T-helper 2 cell treated with Interferon-gamma antibody and Interleukin-4, amounts not matched to agents 5 μg/mL and 100 μg/mL, for 36 hours (primary cell): ENCODE measurements around the gene RAX.

Experiments used
- DNase-seq: peaks from one replicate; pipeline ENCODE4 v3.0.0; 2021; ENCODE audit warnings: low spot score
- H3K27ac Mint-ChIP-seq: one replicate; pipeline ENCODE4 v1.8.0; 2021; ENCODE audit warnings: mild to moderate bottlenecking, mixed read lengths
- H3K27me3 Mint-ChIP-seq: one replicate; pipeline ENCODE4 v1.8.0; 2021; ENCODE audit warnings: low read depth, mixed read lengths
- H3K36me3 Mint-ChIP-seq: one replicate; pipeline ENCODE4 v1.8.0; 2021; ENCODE audit warnings: low read depth, mixed read lengths
- H3K4me1 Mint-ChIP-seq: one replicate; pipeline ENCODE4 v1.8.0; 2021; ENCODE audit warnings: low read depth, mixed read lengths
- H3K4me3 Mint-ChIP-seq: one replicate; pipeline ENCODE4 v1.8.0; 2022; ENCODE audit warnings: mild to moderate bottlenecking, moderate library complexity, mixed read lengths
- H3K9me3 Mint-ChIP-seq: one replicate; pipeline ENCODE4 v1.8.0; 2021; ENCODE audit warnings: mixed read lengths

The RAX gene

DNA sequence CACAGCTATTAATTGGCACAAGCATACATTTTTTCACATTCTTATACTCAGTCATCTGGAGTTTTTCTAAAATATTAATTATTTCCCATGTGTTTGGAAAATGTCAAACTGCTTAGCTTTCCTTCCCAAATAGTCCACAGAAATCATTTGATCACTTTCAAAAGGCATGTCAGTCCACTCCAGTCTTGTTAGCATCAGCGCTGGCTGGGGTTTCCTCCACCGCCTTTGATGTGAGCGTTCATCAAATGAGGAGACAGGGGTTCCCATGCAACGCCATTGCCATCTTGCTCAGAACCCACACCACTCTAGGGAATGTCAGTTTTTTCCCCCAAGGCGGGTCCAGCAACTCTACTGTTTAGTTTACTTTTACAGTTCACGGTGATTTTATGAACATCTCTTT lies 13.1 kb upstream of the RAX start:
- no peak overlapping the region for H3K4me3 Mint-ChIP-seq

DNA sequence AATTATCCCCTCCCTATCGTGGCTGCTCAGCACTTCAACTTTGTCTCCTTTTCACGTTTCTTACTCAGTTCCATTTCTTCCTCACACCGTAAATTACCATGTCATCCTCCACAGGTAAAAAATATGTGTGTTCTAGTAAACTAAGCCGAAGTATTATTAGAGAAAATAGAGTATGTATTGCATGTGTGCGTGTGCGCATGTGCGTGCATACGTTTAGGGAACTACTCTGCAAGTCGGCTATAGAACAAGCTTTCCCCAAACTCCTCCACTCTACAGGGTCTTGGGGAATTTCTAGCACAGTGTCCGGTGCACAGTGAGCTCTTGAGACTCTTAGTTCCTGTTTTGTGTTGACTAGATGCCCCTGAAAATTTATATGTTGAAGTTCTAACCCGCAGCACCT lies 9.1 kb upstream of the RAX start:
- Mint-ChIP-seq H3K4me3 (no peak overlapping the region), H3K9me3 (no peaks in the 10 kb centered on the region), H3K27me3 (peaks cover 73% of the 10 kb centered on the region), H3K36me3 (no peaks in the 10 kb centered on the region), H3K27ac (no peak overlapping the region), H3K4me1 (no peaks in the 10 kb centered on the region)
- no peak for DNase-seq

More for the DNA sequence above, 13.1 kb upstream of the RAX start:
- Mint-ChIP-seq H3K27ac (no peak overlapping the region), H3K9me3 (no peaks in the 10 kb centered on the region), H3K36me3 (no peaks in the 10 kb centered on the region), H3K27me3 (peaks cover 58% of the 10 kb centered on the region), H3K4me1 (peaks cover 1% of the 10 kb centered on the region)
- no peak for DNase-seq

DNA sequence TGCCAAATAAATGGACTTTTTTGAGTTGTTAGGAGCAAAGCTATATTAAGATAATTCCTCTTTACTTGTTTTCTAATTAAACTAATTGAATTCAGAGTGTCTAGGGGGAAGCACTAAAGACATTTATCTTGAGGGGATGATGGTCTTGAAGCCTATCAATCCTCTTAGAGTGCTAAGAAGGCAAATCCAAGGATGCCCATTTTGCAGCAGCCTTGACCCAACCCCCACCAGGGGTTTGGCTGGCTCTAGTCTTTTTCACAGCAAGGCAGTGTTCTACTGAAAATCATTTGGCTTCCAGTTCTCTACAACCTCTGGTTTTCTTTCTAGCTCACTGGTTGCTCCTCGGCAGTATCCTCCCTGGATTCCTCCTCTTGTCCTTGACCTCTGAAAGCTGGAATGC lies 6.5 kb upstream of the RAX start:
- Mint-ChIP-seq H3K36me3 (no peaks in the 10 kb centered on the region), H3K27ac (no peak overlapping the region), H3K4me1 (no peaks in the 10 kb centered on the region), H3K9me3 (no peaks in the 10 kb centered on the region), H3K4me3 (no peak overlapping the region), H3K27me3 (peaks cover 77% of the 10 kb centered on the region)
- DNase-seq = no peak

DNA sequence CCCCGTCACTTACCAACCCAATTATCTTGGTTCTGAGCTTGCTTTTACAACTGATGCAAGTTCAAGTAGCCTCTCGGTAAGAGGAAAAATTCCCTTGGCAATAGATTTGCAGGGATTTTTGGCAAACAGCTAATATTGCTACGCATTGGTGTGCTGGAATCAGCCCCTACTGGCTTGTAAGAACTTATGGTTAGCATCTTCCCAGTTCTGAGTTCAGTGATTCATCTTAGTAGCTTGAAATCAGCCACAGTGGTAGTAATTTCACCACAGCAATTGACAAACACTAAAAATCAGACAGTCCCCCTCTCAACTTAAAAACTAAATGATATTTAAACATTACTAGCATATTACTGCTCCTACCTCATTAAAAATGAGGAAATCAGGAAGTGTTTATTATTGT lies 5.9 kb upstream of the RAX start:
- Mint-ChIP-seq H3K27ac (no peak overlapping the region), H3K27me3 (peaks cover 78% of the 10 kb centered on the region)

DNA sequence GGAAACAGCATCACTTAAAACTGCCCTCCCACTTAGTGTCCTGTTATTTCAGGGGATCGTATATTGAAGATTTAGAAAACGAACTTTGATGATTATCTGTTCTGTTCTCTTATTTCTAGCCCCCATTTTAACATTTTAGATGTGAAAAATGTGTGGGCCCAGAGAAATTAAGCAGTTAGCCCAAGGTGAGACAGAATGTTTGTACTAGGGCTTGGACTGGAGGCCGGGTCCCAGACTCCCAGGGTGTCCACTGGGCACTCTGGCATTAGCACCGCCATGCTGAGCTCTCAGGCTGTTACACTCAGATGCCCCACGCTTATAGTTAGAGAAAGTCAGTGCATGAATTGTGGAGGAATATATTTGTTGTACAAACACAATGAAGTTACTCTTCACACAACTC lies 5.5 kb upstream of the RAX start:
- Mint-ChIP-seq H3K4me3 (no peak overlapping the region), H3K4me1 (no peaks in the 10 kb centered on the region), H3K9me3 (no peaks in the 10 kb centered on the region), H3K36me3 (peaks cover 2% of the 10 kb centered on the region), H3K27ac (no peak overlapping the region), H3K27me3 (peaks cover 80% of the 10 kb centered on the region)
- DNase-seq = no peak

More for the DNA sequence above, 5.9 kb upstream of the RAX start:
- H3K4me3 Mint-ChIP-seq = no peak overlapping the region
- DNase-seq = no peak
- no peaks in the 10 kb centered on the region for H3K4me1 Mint-ChIP-seq
- H3K36me3 Mint-ChIP-seq = peaks cover 2% of the 10 kb centered on the region
- H3K9me3 Mint-ChIP-seq = no peaks in the 10 kb centered on the region

DNA sequence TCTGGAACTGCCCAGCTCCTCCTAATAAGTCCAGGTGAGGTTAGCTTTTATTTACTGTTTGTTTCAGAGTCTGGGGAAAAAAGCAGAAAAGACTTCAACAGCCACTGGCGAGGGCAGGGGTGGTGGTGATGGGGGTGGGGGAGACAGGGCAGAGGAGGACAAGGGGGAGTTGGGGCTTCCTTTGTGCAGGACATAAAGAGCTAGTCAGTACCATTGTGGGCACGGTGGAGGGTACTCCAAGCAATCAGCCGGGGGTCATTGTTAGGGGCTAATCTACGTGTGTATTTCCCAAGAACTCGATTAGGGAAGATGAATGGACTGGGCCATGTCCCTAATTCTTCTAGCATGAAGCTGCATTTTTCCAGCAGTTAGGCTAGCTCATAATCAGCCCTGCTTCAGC lies 2.8 kb upstream of the RAX start:
- H3K36me3 Mint-ChIP-seq = peaks cover 2% of the 10 kb centered on the region
- peaks cover 2% of the 10 kb centered on the region for H3K4me1 Mint-ChIP-seq
- H3K27me3 Mint-ChIP-seq = peaks cover 81% of the 10 kb centered on the region
- H3K9me3 Mint-ChIP-seq = no peaks in the 10 kb centered on the region
- no peak overlapping the region for H3K27ac Mint-ChIP-seq
- no peak for DNase-seq
- H3K4me3 Mint-ChIP-seq = no peak overlapping the region

DNA sequence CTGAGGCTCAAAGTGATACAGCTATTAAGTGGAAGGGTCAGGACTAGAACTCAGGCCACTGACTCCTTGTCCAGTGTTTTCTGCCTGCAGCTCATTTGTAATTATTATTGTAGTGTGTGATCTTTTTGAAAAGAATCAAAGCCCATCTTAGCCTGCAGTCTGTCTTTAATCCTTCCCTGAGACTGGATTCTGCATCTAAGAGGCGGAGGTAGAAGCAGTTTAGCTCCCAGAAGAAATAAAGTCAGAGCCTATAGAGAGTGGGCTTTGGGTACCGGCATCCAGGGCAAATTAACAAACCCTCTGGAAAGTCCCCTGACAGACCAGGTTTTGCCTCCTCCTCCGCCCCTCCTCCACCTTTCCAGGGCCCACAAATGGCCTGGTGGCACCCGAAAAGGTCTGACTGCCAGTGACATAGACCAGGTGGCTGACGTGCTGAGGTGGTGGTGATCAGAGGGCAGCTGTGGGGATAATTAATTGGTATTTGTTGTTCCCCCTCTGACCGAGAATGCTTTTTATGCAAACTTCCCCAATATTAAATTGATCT lies 2.2 kb upstream of the RAX start:
- Mint-ChIP-seq H3K36me3 (peaks cover 2% of the 10 kb centered on the region), H3K9me3 (no peaks in the 10 kb centered on the region)

DNA sequence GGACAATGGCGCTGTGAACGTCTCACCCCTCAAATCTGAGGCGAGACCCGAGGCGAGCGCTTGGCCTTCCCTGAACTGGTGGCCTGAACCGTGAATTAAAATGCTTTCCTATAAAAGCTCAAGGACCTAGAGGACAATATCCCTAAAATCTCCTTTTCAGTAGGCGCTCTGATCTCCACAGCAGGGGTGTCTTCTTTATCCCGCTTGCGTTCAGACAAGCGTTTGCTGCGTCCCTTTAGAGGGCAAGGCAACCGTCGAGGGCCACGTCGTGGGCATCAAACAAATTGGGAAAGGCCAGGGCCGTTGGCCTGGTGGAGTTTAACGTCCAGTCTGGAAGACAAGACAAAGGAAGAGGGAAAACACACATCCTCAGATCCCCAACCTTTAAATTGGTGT lies 1.3 kb upstream of the RAX start:
- Mint-ChIP-seq H3K4me3 (no peak overlapping the region), H3K27ac (no peak overlapping the region), H3K27me3 (peaks cover 81% of the 10 kb centered on the region), H3K9me3 (no peaks in the 10 kb centered on the region), H3K36me3 (peaks cover 2% of the 10 kb centered on the region), H3K4me1 (peaks cover 8% of the 10 kb centered on the region)
- DNase-seq = no peak

More for the DNA sequence above, 2.2 kb upstream of the RAX start:
- Mint-ChIP-seq H3K27me3 (peaks cover 82% of the 10 kb centered on the region), H3K4me3 (no peak overlapping the region), H3K27ac (no peak overlapping the region), H3K4me1 (peaks cover 2% of the 10 kb centered on the region)
- no peak for DNase-seq

DNA sequence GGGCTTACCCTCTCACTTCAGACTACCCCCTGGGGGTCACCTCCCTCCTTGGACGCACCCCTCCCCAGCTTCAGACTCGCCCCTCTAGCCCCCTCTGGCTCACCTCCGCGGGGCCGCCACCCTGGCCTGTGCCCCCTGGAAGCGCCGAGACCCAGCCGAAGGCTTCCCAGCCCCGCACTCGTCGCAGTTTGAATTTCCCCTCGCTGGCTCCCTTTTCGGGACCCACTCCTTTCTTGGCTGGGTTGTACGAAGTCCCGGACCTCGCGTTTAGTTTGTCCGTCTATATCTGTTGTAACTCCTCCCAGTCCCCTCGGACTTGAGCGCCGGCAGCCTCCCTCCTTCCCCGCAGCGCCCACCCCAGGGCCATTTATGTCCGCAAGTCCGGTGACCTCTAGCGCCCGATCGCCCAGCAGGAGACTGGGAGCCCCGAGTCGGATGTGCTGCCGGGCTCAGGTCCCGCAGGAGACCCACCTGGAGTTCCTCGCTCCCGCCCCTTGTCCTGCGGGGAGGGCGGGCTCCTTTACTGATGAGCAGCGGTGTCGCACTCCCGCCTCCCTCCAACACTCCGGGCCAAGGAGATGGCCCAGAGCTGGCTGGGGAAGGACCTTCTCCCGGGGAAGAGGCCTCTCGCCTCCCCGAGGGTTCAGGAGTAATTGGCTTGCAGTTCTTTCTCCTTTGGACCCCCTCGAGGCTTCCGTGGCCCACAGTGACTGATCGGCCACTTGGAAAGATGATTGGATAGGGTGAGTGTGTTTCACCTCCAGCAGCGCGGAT lies 692 bp upstream of the RAX start:
- Mint-ChIP-seq H3K27me3 (peaks cover 80% of the 10 kb centered on the region), H3K36me3 (peaks cover 2% of the 10 kb centered on the region), H3K9me3 (no peaks in the 10 kb centered on the region), H3K4me1 (peaks cover 10% of the 10 kb centered on the region), H3K4me3 (peak overlapping the region; percentile 36), H3K27ac (no peak overlapping the region)
- DNase-seq = no peak

DNA sequence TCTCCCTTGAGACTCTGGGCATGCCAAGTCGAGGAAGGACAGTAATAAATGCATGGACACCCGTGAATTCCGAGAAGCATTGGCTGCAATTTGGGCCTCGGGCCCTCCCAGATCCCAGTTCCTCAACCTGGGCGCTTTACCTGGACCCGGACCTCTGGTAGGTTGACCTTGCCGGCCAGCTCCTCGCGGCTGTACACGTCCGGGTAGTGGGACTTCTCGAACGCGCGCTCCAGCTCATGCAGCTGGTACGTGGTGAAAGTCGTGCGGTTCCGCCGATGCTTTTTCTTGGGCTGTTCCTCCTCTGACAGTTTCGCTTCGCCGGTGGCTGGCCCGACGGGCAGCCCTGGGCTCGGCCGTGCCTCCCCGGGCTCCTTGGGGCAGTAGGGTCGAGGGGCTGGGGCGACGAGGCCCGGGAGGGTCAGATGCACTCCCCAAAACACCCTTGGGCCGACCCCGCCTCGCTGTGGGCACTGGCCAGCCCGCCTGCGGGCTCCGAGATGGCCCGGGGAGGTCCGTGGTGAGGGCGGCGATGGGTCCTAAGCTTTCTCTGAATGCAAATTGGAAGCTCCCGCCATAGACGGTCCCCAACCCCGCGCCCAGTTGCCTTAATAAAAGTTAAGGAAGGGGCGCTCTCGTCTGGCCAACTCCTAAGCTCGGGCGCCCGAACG lies 899 bp downstream of the RAX start:
- Mint-ChIP-seq H3K27me3 (peaks cover 84% of the 10 kb centered on the region), H3K9me3 (no peaks in the 10 kb centered on the region), H3K4me3 (no peak overlapping the region), H3K27ac (no peak overlapping the region), H3K36me3 (peaks cover 2% of the 10 kb centered on the region), H3K4me1 (peaks cover 21% of the 10 kb centered on the region)
- DNase-seq = no peak

DNA sequence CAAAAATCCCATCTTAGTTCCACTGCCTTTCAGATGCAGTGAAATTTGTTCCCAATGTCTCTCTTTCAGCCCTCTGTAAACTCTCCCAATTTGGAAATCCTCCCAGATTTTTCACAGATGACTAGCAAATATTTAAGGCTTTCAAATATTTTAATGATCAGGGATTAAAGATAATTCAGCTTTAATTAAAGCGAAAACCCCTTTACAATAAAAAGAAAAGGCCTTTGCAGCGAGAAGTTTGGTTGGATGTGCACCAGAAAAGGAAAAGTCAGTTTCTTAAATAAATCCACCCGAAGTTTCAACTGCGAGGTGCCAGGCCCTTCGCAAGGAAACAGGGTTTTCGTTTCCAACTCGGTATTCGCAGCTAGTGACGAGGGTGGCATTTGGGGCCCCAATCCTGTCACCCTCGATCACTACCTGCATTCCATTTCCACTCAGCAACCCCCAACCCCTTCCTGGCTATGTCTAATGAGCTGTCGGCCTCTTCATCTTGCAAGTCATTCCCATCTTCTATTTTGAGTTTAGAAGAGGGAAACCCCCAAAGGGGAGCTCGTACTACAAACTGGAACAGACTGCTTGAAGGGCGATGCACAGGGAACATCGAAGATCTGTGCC lies 1.5 kb downstream of the RAX start:
- peaks cover 84% of the 10 kb centered on the region for H3K27me3 Mint-ChIP-seq
- H3K27ac Mint-ChIP-seq = no peak overlapping the region
- H3K36me3 Mint-ChIP-seq = peaks cover 2% of the 10 kb centered on the region
- no peaks in the 10 kb centered on the region for H3K9me3 Mint-ChIP-seq
- peaks cover 21% of the 10 kb centered on the region for H3K4me1 Mint-ChIP-seq
- no peak overlapping the region for H3K4me3 Mint-ChIP-seq
- DNase-seq = no peak

DNA sequence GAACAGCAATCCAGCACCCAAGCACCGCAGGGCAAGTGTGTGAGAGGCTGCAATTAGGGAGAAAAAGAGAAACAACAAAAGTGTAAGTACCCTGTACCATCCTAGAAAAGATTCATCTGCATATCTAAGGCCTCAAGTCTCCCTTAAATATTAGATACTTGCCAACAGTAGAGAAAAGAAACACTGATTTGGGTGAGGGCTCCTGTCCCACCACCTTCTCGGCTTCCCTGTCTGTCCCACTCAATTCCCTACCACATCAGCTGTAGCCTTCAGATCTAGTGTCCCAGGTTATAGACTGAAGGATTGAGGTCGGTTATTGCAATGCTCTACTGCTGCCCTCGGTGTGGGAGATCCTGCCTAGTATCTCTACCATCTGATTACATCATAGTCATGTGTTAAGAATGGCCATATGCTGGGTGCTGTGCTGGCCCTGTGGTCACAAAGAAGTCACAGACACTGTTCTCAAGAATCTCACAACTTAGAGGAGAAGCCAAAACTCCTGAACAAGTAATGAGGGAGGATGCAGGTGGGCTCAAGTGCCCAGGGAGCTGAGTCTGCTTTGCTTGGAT lies 2.5 kb downstream of the RAX start:
- DNase-seq = no peak
- Mint-ChIP-seq H3K9me3 (no peaks in the 10 kb centered on the region), H3K4me1 (peaks cover 25% of the 10 kb centered on the region), H3K27me3 (peaks cover 84% of the 10 kb centered on the region), H3K4me3 (no peak overlapping the region), H3K36me3 (peaks cover 2% of the 10 kb centered on the region), H3K27ac (no peak overlapping the region)

DNA sequence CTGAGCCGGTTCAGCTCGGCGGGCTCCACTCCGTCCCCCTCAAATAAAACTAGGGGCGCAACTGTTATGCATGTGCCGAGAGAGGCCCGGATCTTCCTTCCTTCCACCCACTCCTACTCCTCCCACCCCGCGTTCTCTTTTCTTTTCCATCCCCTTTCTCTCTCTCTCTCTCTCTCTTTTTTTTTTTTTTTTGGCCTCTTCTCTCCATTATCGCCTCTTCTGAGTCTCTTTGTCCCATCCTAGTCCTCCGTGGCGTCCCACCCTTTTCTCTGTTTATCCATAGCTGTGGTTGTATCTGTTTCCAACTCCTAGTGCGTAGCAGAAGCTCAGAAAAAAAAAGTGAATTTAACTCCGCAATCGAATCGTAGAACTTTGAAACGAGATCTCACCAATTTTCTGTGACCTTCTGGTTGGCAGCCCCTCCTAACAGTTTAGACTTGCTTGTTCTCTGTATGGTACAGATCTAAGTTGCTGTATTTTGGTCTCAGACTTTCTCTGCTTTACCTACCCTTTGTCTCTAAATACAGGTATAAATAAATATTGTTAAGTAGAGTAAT lies 3.6 kb downstream of the RAX start:
- no peak for DNase-seq

More for the DNA sequence above, 3.6 kb downstream of the RAX start:
- H3K27ac Mint-ChIP-seq = no peak overlapping the region
- peak overlapping the region; percentile 76 for H3K4me3 Mint-ChIP-seq
- H3K4me1 Mint-ChIP-seq = peaks cover 31% of the 10 kb centered on the region
- H3K27me3 Mint-ChIP-seq = peaks cover 83% of the 10 kb centered on the region
- H3K9me3 Mint-ChIP-seq = no peaks in the 10 kb centered on the region
- peaks cover 1% of the 10 kb centered on the region for H3K36me3 Mint-ChIP-seq
